GM12878 (cell line): ENCODE results near the gene VIPR2. TPM values are rescaled to one million over a fixed set of nuclear protein-coding genes. Genes with fewer than 3 reads are reported as not detected.

Source experiments
- ATAC-seq: fragments of 200-7000 bp; cut with Tn5 transposase; 3 replicates; pipeline ENCODE4 v1.9.1; 2020; ENCODE audit warnings: mild to moderate bottlenecking, moderate library complexity
- BruUV-seq: library from RNA; stranded (reverse); fragments of 400-500 nt; replicated peaks from 2 replicates; lab custom pipeline; 2021; lab: Mats Ljungman, UMichigan
- CTCF ChIA-PET: fragments of 300-600 bp; sonication (Branson Sonifier 250); formaldehyde crosslinking; extraction: SDS; loops from one replicate; lab custom pipeline; 2021; ENCODE audit warnings: inconsistent platforms; lab: Yijun Ruan, JAX
- POLR2A ChIA-PET: fragments of 350-600 bp; formaldehyde crosslinking; extraction: SDS; loops from one replicate; lab custom pipeline; 2021; ENCODE audit warnings: inconsistent platforms; lab: Charles Lee
- RAD21 ChIA-PET: fragments of 300-600 bp; sonication (Branson Sonifier 250); formaldehyde crosslinking; loops from one replicate; lab custom pipeline; 2023; ENCODE audit warnings: antibody characterized with exemption; ENCODE audit not compliant: unreplicated experiment; lab: Charles Lee
- SMC1A ChIA-PET: fragments of 300-600 bp; sonication (Branson Sonifier 250); formaldehyde crosslinking; loops from one replicate; lab custom pipeline; 2023; ENCODE audit not compliant: unreplicated experiment, uncharacterized antibody; lab: Charles Lee
- DNase-seq: peaks from one replicate; pipeline ENCODE4 v3.0.0-alpha.2; 2011; ENCODE audit warnings: low read depth, low spot score
- FAIRE-seq: peaks from 3 replicates; lab custom pipeline; 2011; peaks lifted over from hg19 to GRCh38; lab: Jason Lieb, UNC
- H2AFZ ChIP-seq: 2 replicates; pipeline ENCODE4 v1.6.0; 2011; ENCODE audit warnings: low read depth, low read length, control low read depth; ENCODE audit not compliant: control insufficient read depth
- H3K27ac ChIP-seq: 2 replicates; pipeline ENCODE4 v1.5.1; 2011; ENCODE audit warnings: control low read depth; ENCODE audit not compliant: control insufficient read depth, insufficient read depth
- H3K27me3 ChIP-seq, 2 experiments: replicated peaks in 1 of 2; 2 replicates each; pipeline versions ENCODE4 v1.6.0 to v1.6.1; 2011; ENCODE audit warnings: low read length in 1 of 2; ENCODE audit not compliant: control insufficient read depth in 2 of 2, insufficient read depth in 2 of 2
- H3K36me3 ChIP-seq, 2 experiments: 2 replicates each; pipeline ENCODE4 v1.5.1; 2011; ENCODE audit warnings: low read length in 1 of 2; ENCODE audit not compliant: control insufficient read depth in 2 of 2, insufficient read depth in 2 of 2
- H3K4me1 ChIP-seq: 2 replicates; pipeline ENCODE4 v1.6.1; 2011; ENCODE audit warnings: mild to moderate bottlenecking, low read length, moderate library complexity, mixed read lengths; ENCODE audit not compliant: control insufficient read depth, insufficient read depth
- H3K4me2 ChIP-seq: 2 replicates; pipeline ENCODE4 v1.6.0; 2011; ENCODE audit warnings: control low read depth; ENCODE audit not compliant: control insufficient read depth, insufficient read depth
- H3K4me3 ChIP-seq: fragments of 200-600 bp; sonication (generic); 2 replicates; pipeline ENCODE4 v1.5.1; 2016
- H3K79me2 ChIP-seq: 2 replicates; pipeline ENCODE4 v1.6.0; 2011; ENCODE audit warnings: low read length; ENCODE audit not compliant: control insufficient read depth, insufficient read depth
- H3K9ac ChIP-seq: 2 replicates; pipeline ENCODE4 v1.8.0; 2011; ENCODE audit warnings: low read length, control low read depth, mixed read lengths; ENCODE audit not compliant: control insufficient read depth, insufficient read depth
- H3K9me3 ChIP-seq: replicated peaks from 3 replicates; pipeline ENCODE4 v1.5.1; 2011; ENCODE audit warnings: mild to moderate bottlenecking, low read length; ENCODE audit not compliant: control insufficient read depth, insufficient read depth
- H4K20me1 ChIP-seq: 2 replicates; pipeline ENCODE4 v1.6.0; 2011; ENCODE audit not compliant: control insufficient read depth, insufficient read depth
- BMI1 ChIP-seq: fragments of 450-650 bp; IDR thresholded peaks from 2 replicates; pipeline ENCODE4 v1.6.1; 2016; ENCODE audit warnings: mild to moderate bottlenecking, moderate library complexity, borderline replicate concordance
- HDGF ChIP-seq: fragments of 450-650 bp; IDR thresholded peaks from 2 replicates; pipeline ENCODE4 v1.6.1; 2016; ENCODE audit warnings: antibody characterized with exemption
- SIX5 ChIP-seq: IDR thresholded peaks from 2 replicates; pipeline ENCODE4 v1.6.1; 2011; ENCODE audit warnings: mild to moderate bottlenecking, low read depth, low read length, moderate library complexity; ENCODE audit not compliant: severe bottlenecking
- SREBF2 ChIP-seq: IDR thresholded peaks from 2 replicates; pipeline ENCODE4 v1.6.1; 2012; ENCODE audit warnings: mild to moderate bottlenecking, low read length
- YY1 ChIP-seq: IDR thresholded peaks from 2 replicates; pipeline ENCODE4 v1.6.1; 2011; ENCODE audit warnings: low read depth, mild to moderate bottlenecking, low read length
- ZNF207 ChIP-seq: fragments of 450-650 bp; IDR thresholded peaks from 2 replicates; pipeline ENCODE4 v1.6.1; 2014; ENCODE audit warnings: antibody characterized with exemption, mild to moderate bottlenecking, borderline replicate concordance
- ZSCAN29 ChIP-seq: fragments of 450-650 bp; IDR thresholded peaks from 2 replicates; pipeline ENCODE4 v1.6.1; 2017; ENCODE audit warnings: mild to moderate bottlenecking, moderate library complexity
- WGBS: methylation state at CpG from one replicate; pipeline ENCODE4 v1.1.6; 2016; ENCODE audit warnings: low lambda C conversion rate; ENCODE audit not compliant: insufficient replicate concordance, insufficient coverage; ENCODE audit errors: missing lambda C conversion rate; 5-methylcytosine and 5-hydroxymethylcytosine counted together
- in situ Hi-C: fragments of 300-500 bp; cut with MboI; formaldehyde crosslinking; loops from 9 replicates; pipeline ENCODE4 v1.14.3; 2018; ENCODE audit warnings: mixed read lengths
- intact Hi-C: fragments of 100-400 bp; cut with micrococcal nuclease; formaldehyde crosslinking; loops from one replicate; pipeline ENCODE4 v1.14.2; 2022; ENCODE audit not compliant: unreplicated experiment
- polyA plus RNA-seq, 11 experiments: library from polyadenylated mRNA; depleted of rRNA in 4 of 11; unstranded in 6 of 11; stranded (reverse) in 5 of 11; fragments of >200 nt; fragmentation: Nextera tagmentation in 4 of 11; fragmentation: Illumina TruSeq in 1 of 11; extraction: Ambion mirVana in 4 of 11; extraction: Trizol in 1 of 11; gene quantifications; 1 replicate in 1 of 11; 2 replicates in 10 of 11; pipeline versions ENCODE4 v1.2.1 to v1.2.3, GENCODE V29; 2011 to 2016; ENCODE audit warnings: inconsistent platforms in 2 of 11, missing spikeins in 2 of 11, low read depth in 1 of 11
- total RNA-seq, 4 experiments: library from RNA; depleted of rRNA in 3 of 4; stranded (reverse); fragments of >200 nt in 3 of 4; fragmentation: Illumina TruSeq in 1 of 4; extraction: Trizol in 1 of 4; gene quantifications; 2 replicates each; pipeline versions ENCODE4 v1.2.1 to v1.2.3, GENCODE V29; 2013 to 2021
- TF ChIP-seq, protein P1 (sequence below): fragments of 450-650 bp; IDR thresholded peaks from 2 replicates; pipeline ENCODE4 v1.6.1; 2017; ENCODE audit warnings: mild to moderate bottlenecking, moderate library complexity
- TF ChIP-seq, protein P2 (sequence below): fragments of 450-650 bp; IDR thresholded peaks from 2 replicates; pipeline ENCODE4 v1.6.1; 2017; ENCODE audit warnings: borderline replicate concordance
- TF ChIP-seq, protein P3 (sequence below): fragments of 450-650 bp; IDR thresholded peaks from 2 replicates; pipeline ENCODE4 v1.6.1; 2017; ENCODE audit warnings: mild to moderate bottlenecking, low read depth, inconsistent platforms; ENCODE audit not compliant: poor library complexity, severe bottlenecking
- TF ChIP-seq, protein P4 (sequence below): fragments of 450-650 bp; IDR thresholded peaks from 2 replicates; pipeline ENCODE4 v1.6.1; 2017; ENCODE audit warnings: mild to moderate bottlenecking, moderate library complexity

VIPR2 gene
- total and polyA plus RNA-seq, 10 of the 15 experiments (the other 5 are each of a cell fraction or from before 2014, with no cell fraction given): not detected

DNA sequence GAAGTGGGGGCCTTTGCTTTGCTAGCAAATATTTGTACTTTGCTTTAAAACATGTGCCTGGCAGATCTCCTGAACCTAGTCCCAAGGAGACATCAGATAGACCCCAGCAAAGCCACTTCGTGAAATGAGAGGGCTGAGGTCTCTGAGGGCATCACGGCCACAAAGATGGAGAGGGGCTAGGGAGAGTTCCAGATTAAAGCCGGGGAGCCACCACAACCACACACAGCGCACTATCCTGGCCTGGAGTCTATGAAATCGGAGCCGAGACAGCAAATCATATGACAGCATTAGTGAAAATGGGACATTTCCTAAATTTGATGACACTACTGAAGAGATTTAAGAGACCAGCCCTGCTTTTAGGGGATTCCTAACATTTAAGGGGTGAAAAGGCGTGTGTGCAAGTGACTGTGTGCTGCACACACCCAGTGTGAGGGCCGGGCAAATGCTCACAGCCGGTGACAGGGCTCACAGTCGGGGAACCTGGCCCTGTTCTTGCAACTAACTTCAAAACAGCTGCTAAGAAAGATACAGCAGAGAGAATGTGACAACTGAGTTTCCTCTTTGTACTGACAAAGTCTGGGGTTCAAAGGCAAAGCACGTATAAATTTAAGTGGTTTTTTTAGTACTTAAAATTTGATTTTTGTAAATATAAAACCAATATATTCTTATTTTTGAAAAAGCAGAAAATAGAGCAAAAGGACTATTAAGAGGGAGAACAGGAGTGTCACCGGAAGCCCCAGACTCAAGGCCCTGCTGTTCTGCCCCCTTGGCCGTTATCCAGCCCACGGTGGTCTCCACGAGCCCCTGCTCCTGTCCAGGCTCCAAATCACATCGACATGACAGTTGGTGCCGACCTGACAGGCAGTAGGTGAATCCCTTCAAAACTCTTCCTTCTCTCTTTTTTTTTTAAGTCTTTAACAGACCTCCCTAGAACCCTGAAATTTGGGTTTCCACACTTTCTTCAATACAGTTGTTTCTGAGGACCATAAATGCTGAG lies 49.5 kb downstream of the VIPR2 start:
- no peak overlapping the region for H3K4me2 ChIP-seq
- CTCF ChIA-PET: no interaction called here
- no peaks in the 10 kb centered on the region for H3K79me2 ChIP-seq
- no peak overlapping the region for H3K9ac ChIP-seq
- no peaks in the 10 kb centered on the region for H3K27me3 ChIP-seq
- SMC1A ChIA-PET: no interaction called here
- no peaks in the 10 kb centered on the region; the same call in 2 of the 3 replicates for H3K9me3 ChIP-seq
- no peaks in the 10 kb centered on the region for H3K4me1 ChIP-seq
- H3K4me3 ChIP-seq: no peak overlapping the region
- no peak overlapping the region for H3K27ac ChIP-seq
- RAD21 ChIA-PET: no interaction called here
- DNase-seq: no peak
- WGBS: 24% methylated on average over 17 of the region's 17 CpGs
- no peaks in the 10 kb centered on the region for H4K20me1 ChIP-seq
- intact Hi-C loops: no loop called here
- no peak overlapping the region for H2AFZ ChIP-seq
- in situ Hi-C loops: no loop called here
- BruUV-seq: no TSS peak
- no peak for FAIRE-seq
- no peak for ATAC-seq
- no peaks in the 10 kb centered on the region for H3K36me3 ChIP-seq
- POLR2A ChIA-PET: no interaction called here
- TF ChIP-seq, protein P1, sequence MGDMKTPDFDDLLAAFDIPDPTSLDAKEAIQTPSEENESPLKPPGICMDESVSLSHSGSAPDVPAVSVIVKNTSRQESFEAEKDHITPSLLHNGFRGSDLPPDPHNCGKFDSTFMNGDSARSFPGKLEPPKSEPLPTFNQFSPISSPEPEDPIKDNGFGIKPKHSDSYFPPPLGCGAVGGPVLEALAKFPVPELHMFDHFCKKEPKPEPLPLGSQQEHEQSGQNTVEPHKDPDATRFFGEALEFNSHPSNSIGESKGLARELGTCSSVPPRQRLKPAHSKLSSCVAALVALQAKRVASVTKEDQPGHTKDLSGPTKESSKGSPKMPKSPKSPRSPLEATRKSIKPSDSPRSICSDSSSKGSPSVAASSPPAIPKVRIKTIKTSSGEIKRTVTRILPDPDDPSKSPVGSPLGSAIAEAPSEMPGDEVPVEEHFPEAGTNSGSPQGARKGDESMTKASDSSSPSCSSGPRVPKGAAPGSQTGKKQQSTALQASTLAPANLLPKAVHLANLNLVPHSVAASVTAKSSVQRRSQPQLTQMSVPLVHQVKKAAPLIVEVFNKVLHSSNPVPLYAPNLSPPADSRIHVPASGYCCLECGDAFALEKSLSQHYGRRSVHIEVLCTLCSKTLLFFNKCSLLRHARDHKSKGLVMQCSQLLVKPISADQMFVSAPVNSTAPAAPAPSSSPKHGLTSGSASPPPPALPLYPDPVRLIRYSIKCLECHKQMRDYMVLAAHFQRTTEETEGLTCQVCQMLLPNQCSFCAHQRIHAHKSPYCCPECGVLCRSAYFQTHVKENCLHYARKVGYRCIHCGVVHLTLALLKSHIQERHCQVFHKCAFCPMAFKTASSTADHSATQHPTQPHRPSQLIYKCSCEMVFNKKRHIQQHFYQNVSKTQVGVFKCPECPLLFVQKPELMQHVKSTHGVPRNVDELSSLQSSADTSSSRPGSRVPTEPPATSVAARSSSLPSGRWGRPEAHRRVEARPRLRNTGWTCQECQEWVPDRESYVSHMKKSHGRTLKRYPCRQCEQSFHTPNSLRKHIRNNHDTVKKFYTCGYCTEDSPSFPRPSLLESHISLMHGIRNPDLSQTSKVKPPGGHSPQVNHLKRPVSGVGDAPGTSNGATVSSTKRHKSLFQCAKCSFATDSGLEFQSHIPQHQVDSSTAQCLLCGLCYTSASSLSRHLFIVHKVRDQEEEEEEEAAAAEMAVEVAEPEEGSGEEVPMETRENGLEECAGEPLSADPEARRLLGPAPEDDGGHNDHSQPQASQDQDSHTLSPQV: no peak
- no peak for TF ChIP-seq SIX5
- TF ChIP-seq, protein P2, sequence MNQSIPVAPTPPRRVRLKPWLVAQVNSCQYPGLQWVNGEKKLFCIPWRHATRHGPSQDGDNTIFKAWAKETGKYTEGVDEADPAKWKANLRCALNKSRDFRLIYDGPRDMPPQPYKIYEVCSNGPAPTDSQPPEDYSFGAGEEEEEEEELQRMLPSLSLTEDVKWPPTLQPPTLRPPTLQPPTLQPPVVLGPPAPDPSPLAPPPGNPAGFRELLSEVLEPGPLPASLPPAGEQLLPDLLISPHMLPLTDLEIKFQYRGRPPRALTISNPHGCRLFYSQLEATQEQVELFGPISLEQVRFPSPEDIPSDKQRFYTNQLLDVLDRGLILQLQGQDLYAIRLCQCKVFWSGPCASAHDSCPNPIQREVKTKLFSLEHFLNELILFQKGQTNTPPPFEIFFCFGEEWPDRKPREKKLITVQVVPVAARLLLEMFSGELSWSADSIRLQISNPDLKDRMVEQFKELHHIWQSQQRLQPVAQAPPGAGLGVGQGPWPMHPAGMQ: no peak
- no peak for TF ChIP-seq ZSCAN29
- TF ChIP-seq HDGF: no peak
- TF ChIP-seq, protein P3, sequence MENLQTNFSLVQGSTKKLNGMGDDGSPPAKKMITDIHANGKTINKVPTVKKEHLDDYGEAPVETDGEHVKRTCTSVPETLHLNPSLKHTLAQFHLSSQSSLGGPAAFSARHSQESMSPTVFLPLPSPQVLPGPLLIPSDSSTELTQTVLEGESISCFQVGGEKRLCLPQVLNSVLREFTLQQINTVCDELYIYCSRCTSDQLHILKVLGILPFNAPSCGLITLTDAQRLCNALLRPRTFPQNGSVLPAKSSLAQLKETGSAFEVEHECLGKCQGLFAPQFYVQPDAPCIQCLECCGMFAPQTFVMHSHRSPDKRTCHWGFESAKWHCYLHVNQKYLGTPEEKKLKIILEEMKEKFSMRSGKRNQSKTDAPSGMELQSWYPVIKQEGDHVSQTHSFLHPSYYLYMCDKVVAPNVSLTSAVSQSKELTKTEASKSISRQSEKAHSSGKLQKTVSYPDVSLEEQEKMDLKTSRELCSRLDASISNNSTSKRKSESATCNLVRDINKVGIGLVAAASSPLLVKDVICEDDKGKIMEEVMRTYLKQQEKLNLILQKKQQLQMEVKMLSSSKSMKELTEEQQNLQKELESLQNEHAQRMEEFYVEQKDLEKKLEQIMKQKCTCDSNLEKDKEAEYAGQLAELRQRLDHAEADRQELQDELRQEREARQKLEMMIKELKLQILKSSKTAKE: no peak
- TF ChIP-seq ZNF207: no peak
- TF ChIP-seq, protein P4, sequence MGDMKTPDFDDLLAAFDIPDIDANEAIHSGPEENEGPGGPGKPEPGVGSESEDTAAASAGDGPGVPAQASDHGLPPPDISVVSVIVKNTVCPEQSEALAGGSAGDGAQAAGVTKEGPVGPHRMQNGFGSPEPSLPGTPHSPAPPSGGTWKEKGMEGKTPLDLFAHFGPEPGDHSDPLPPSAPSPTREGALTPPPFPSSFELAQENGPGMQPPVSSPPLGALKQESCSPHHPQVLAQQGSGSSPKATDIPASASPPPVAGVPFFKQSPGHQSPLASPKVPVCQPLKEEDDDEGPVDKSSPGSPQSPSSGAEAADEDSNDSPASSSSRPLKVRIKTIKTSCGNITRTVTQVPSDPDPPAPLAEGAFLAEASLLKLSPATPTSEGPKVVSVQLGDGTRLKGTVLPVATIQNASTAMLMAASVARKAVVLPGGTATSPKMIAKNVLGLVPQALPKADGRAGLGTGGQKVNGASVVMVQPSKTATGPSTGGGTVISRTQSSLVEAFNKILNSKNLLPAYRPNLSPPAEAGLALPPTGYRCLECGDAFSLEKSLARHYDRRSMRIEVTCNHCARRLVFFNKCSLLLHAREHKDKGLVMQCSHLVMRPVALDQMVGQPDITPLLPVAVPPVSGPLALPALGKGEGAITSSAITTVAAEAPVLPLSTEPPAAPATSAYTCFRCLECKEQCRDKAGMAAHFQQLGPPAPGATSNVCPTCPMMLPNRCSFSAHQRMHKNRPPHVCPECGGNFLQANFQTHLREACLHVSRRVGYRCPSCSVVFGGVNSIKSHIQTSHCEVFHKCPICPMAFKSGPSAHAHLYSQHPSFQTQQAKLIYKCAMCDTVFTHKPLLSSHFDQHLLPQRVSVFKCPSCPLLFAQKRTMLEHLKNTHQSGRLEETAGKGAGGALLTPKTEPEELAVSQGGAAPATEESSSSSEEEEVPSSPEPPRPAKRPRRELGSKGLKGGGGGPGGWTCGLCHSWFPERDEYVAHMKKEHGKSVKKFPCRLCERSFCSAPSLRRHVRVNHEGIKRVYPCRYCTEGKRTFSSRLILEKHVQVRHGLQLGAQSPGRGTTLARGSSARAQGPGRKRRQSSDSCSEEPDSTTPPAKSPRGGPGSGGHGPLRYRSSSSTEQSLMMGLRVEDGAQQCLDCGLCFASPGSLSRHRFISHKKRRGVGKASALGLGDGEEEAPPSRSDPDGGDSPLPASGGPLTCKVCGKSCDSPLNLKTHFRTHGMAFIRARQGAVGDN: no peak
- no peak for TF ChIP-seq BMI1
- TF ChIP-seq YY1: no peak
- TF ChIP-seq SREBF2: no peak
